T-helper 1 cell treated with Interleukin-12 subunit alpha and Interleukin-12 subunit beta and Interleukin-4 antibody, amounts not matched to agents 30 μg/mL and 1 μg/mL, for 36 hours (primary cell): ENCODE data around the gene FOXL1.

Experiments used
- H3K27ac Mint-ChIP-seq: one replicate; pipeline ENCODE4 v1.8.0; 2021; ENCODE audit warnings: mild to moderate bottlenecking, mixed read lengths
- H3K27me3 Mint-ChIP-seq: one replicate; pipeline ENCODE4 v1.8.0; 2021; ENCODE audit warnings: low read depth, mixed read lengths
- H3K36me3 Mint-ChIP-seq: one replicate; pipeline ENCODE4 v1.8.0; 2021; ENCODE audit warnings: low read depth, mixed read lengths
- H3K4me1 Mint-ChIP-seq: one replicate; pipeline ENCODE4 v1.8.0; 2021; ENCODE audit warnings: low read depth, mixed read lengths
- H3K4me3 Mint-ChIP-seq: one replicate; pipeline ENCODE4 v1.8.0; 2021; ENCODE audit warnings: mild to moderate bottlenecking, moderate library complexity, mixed read lengths
- H3K9me3 Mint-ChIP-seq: one replicate; pipeline ENCODE4 v1.8.0; 2021; ENCODE audit warnings: mixed read lengths

The FOXL1 gene

DNA sequence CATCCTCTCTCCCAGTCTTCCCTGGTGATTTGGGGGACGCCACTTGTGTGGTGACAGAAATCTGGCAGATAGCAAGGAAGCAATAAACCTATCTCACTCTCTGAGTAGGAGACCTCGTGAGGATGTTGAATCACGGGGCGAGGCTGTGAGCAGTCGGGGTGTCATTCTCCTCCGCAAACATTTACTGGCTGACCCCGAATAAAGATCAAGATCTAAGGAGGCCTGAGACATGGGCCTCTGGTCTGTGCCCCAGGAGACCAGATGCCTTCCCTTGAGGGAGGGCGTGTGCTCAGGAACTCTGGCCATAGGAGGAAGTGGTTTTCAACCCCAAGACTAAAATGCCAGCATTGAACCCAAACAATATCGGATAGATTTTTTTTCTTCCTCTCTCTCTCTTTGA, 53.1 kb downstream of the FOXL1 start:
- peaks cover 10% of the 10 kb centered on the region for H3K4me1 Mint-ChIP-seq
- H3K9me3 Mint-ChIP-seq = no peaks in the 10 kb centered on the region
- no peaks in the 10 kb centered on the region for H3K36me3 Mint-ChIP-seq
- H3K27me3 Mint-ChIP-seq = peaks cover 5% of the 10 kb centered on the region
- no peak overlapping the region for H3K4me3 Mint-ChIP-seq
- H3K27ac Mint-ChIP-seq = no peak overlapping the region
